PC-3 (cell line): ENCODE measurements around the gene PNRC2.
"Not testable (repeated sequence)": the region's sequence is repeated elsewhere in the genome, so short reads cannot be mapped to it uniquely, and the experiment has no call there.

ENCODE experiments used
- EZH2 ChIP-seq: fragments of 300-600 bp; sonication (generic); IDR thresholded peaks from one replicate; pipeline ENCODE4 v1.6.1; 2017; ENCODE audit warnings: antibody characterized with exemption, mild to moderate bottlenecking, low read length; ENCODE audit not compliant: unreplicated experiment
- EZH2phosphoT487 ChIP-seq: fragments of 300-600 bp; sonication (generic); IDR thresholded peaks from 2 replicates; pipeline ENCODE4 v1.6.1; 2018; ENCODE audit warnings: mild to moderate bottlenecking, antibody characterized with exemption, low read length, borderline replicate concordance
- TF ChIP-seq, protein P1 (sequence below): fragments of 300-600 bp; sonication (generic); conservative IDR thresholded peaks from 2 replicates; pipeline ENCODE4 v1.5.1; 2017; ENCODE audit warnings: antibody characterized with exemption, low read depth, mild to moderate bottlenecking, low read length

DNA sequence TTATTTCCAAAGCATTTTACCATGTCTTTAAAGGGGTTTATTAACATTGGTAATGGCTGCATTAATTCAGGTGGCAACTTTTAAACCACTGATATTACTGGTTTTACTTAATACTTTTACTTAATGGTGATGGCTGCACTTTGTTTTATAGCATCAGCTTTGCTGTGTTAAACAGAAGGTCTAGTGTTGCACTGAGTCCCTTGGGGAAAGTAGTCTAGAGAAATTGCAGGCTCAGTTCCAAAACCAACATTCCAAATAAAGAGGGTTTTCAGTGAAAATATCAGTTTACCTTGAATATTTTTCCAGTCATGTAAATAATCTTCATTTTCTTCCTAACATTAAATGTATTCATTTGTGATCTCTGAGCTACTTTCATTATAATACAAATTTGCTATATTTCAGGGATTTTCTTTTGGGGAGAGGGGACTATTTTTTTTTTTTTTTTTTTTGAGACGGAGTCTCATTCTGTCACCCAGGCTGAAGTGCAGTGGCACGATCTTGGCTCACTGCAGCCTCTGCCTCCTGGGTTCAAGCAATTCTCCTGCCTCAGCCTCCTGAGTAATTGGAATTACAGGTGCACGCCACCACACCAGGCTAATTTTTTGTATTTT lies 49.1 kb downstream of the PNRC2 start:
- TF ChIP-seq, protein P1, sequence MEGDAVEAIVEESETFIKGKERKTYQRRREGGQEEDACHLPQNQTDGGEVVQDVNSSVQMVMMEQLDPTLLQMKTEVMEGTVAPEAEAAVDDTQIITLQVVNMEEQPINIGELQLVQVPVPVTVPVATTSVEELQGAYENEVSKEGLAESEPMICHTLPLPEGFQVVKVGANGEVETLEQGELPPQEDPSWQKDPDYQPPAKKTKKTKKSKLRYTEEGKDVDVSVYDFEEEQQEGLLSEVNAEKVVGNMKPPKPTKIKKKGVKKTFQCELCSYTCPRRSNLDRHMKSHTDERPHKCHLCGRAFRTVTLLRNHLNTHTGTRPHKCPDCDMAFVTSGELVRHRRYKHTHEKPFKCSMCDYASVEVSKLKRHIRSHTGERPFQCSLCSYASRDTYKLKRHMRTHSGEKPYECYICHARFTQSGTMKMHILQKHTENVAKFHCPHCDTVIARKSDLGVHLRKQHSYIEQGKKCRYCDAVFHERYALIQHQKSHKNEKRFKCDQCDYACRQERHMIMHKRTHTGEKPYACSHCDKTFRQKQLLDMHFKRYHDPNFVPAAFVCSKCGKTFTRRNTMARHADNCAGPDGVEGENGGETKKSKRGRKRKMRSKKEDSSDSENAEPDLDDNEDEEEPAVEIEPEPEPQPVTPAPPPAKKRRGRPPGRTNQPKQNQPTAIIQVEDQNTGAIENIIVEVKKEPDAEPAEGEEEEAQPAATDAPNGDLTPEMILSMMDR: not testable (repeated sequence)
- not testable (repeated sequence) for TF ChIP-seq EZH2, EZH2phosphoT487
